Stimulated activated CD4-positive, alpha-beta T cell treated with anti-CD3 and anti-CD28 coated beads, Interleukin-12 subunit alpha, Interleukin-12 subunit beta, amount 100 ng/mL, for 4 hours (primary cell): Measurements from ENCODE around the gene TJAP1.
A peak's percentile ranks its signal among the peaks of the same experiment; 100 is the strongest.
"Not testable (repeated sequence)": the region's sequence is repeated elsewhere in the genome, so short reads cannot be mapped to it uniquely, and the experiment has no call there.

Experiments used
- DNase-seq: peaks from one replicate; pipeline ENCODE4 v3.0.0-alpha.2; 2020

TJAP1 gene

GRCh38 chr6:43453831-43454230 is 23.5 kb upstream of the TJAP1 start:
- no peak for DNase-seq

- peak; percentile 69 for DNase-seq
Measured at GRCh38 chr6:43454290-43454695, 23.1 kb upstream of the TJAP1 start.

- peak; percentile 41 for DNase-seq
Measured at GRCh38 chr6:43454696-43455530, 22.5 kb upstream of the TJAP1 start.

GRCh38 chr6:43455531-43456428 is 21.6 kb upstream of the TJAP1 start, which contains the start of gene DLK2:
DLK2 (minus strand) TSS chr6:43455548; CDS start chr6:43454825, 723 bp downstream.
- peak; percentile 64 for DNase-seq

DNA sequence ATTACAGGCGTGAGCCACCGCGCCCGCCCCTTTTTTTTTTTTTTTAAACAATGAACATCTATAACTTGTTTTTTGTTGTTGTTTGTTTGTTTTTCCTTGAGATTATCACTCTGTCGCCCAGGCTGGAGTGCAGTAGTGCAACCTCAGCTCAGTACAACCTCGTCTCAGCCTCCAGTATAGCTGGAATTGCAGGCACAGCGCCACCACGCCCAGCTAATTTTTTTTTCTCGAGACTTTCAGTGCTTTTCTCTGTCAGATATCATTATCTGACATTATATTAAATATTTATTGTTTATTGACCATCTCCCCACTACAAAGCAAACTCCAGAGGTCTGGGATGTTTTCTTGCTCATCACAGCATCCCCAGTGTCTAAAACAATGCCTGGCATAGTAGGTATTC is 19.7 kb upstream of the TJAP1 start:
- no peak for DNase-seq

GRCh38 chr6:43458154-43458553 is 19.2 kb upstream of the TJAP1 start:
- not testable (repeated sequence) for DNase-seq

- no peak for DNase-seq
Measured at GRCh38 chr6:43459535-43459934, 17.8 kb upstream of the TJAP1 start.

GRCh38 chr6:43460032-43460431 is 17.3 kb upstream of the TJAP1 start:
- DNase-seq = no peak

DNA sequence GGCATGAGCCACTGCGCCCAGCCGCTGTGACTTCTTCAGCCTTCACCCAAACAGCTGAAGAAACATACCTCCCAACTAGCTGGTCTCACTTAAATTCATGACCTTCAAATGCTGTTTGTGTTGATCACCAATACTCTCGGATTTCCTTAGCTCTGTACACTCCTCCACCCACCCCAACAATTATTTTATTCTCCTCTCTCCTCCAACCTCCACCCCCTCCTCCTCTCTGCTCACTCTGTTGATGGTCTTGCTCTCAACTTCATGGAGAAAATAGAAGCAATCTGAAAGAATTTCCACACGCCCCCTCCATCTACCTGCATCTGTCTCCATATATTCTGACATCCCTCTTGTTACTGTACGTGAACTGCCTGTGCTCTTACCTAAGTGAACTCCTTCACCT is 15.4 kb upstream of the TJAP1 start:
- DNase-seq = no peak

GRCh38 chr6:43464337-43464736 is 13.0 kb upstream of the TJAP1 start:
- no peak for DNase-seq

DNA sequence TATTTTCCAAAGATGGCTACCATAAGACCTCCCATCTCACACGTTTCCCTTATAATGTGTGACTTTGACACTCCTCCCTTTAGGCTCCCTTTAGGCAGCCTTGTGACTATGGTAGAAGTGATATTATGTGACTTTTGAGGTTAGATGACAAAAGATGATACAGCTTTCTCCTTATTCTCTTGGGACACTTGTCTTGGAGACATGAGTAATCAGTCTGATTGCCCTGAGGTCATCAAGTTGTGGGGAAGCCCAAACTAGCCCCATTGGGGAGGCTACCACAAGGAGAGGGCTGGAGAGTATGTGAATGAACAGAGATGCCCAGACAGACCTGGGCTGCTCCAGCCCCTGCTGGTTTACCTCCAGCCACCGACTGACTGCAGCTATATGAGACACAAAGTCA is 11.4 kb upstream of the TJAP1 start:
- no peak for DNase-seq

DNA sequence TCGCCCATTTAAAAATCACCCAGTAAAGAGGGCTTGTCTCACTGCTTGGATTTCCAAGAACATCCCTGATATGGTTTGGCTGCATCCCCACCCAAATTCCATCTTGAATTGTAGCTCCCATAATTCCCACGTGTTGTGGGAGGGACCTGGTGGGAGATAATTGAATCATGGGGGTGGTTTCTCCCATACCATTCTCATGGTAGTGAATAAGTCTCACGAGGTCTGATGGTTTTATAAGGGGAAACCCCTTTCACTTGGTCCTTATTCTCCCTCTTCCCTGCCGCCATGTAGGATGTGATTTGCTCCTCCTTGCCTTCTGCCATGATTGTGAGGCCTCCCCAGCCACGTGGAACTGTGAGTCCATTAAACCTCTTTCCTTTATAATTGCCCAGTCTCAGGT is 10.1 kb upstream of the TJAP1 start:
- DNase-seq = not testable (repeated sequence)

DNA sequence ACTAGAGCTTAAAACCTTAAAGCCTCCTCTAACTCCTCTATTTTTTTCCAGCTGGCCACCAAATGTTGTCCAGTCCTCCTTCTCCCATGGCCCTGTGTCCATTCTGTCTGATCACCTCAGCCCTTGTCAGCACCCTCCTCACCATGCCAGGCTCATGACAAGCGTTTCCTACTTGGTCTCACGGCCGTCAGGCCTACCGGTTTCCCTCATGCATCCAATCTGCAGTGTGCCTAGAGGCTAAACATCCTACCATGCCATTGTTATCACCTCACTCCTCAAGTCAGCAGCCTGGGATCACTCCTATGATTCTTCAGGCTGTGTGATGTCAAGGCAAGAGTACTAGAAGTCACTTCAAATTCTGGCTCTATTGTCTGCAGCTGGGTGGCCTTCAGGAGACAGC is 9.6 kb upstream of the TJAP1 start:
- no peak for DNase-seq

DNA sequence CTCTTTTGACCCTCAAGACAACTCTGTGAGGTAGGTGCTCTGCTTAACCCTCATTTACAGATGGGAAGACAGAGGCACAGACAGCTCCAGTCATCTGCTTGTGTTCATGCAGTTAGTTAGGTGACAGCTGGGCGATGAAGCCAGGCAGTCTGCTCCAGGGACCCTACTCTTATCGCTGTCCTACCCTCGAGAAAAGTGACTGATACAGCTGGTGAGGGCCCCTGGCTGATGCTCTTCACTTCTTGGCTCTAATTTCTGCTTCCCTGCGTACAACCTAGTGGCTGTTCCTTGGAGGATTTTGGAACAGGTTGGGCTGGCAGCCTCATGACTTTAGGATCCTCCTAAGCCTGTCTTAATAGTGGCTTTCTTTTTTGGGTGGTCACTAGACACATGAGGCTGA is 9.1 kb upstream of the TJAP1 start:
- DNase-seq = no peak

DNA sequence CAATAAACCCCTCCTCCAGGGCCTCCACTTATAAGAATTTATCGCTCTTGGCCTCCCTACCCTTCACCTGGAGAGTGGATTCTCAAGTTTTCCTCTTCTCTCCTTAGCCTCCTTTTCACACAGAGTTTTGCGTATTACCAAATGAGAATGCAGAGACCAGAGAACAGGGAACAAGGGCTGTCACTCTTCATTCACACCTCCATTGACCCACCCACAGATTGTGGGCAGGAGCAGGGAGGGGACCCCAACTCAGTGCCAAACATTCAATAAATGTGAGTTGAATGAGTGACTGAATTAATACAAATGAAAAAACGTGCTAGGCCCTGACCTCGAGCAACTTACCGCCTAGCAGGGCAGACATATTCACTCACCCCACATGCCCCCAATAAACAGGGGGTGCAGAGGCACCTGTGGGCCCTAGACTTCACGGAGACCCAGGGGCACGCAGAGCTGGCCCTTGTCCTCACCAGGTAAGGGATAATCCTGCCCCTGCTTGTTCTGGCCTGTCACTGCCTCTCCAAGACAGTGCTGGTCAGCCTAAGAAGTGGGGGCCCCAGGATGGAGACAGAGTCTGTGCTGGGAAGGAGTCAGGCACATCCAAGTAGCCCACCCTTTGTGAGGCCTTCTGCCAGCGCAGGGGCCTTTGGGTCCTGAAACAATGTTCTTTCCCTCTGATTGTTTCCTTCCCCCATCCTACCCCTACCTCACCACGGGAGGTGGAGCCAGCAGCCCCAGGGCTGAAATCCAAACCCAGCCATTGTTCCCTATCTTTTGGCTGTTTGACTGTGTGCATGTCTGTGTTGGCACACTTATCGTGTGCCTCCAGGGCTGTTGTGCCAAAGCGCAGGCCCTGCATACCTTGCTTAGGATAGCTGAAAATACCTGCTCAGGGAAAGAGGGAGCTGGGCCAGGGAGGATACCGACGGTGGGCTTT is 8.4 kb upstream of the TJAP1 start:
- no peak for DNase-seq

DNA sequence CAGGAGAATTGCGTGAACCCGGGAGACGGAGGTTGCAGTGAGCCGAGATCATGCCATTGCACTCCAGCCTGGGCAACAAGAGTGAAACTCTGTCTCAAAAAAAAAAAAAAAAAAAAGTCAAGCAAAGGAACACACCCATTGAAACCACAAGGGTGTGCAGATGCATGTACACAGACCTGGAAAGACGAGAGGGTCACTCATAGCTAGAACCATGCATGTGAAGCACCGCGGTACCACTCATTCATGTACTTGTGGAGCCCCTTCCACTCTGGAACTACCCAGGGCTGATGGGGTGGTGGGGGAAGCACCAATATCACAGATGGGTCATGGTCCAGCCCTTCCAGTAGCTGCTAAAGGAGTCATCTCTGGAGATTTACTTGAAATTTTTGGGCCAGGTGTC is 7.4 kb upstream of the TJAP1 start:
- no peak for DNase-seq

GRCh38 chr6:43471399-43471798 is 6.0 kb upstream of the TJAP1 start:
- no peak for DNase-seq

DNA sequence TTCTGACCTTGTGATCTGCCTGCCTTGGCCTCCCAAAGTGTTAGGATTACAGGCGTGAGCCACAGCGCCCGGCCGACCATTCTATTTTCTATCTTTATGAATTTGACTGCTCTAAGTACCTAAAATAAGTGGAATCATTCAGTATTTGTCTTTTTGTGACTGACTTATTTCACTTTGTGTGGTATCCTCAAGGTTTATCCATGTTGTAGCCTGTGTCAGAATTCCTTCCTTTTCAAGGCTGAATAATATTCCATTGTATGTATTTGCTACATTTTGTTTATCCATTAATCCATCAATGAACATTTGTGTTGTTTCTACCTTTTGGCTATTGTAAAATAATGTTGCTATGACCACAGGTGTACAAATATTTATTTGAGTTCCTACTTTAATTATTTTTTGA is 4.9 kb upstream of the TJAP1 start:
- no peak for DNase-seq

- no peak for DNase-seq
Measured at GRCh38 chr6:43475516-43475915, 1.9 kb upstream of the TJAP1 start.

- DNase-seq = no peak
Measured at GRCh38 chr6:43476746-43477145, 624 bp upstream of the TJAP1 start.

DNA sequence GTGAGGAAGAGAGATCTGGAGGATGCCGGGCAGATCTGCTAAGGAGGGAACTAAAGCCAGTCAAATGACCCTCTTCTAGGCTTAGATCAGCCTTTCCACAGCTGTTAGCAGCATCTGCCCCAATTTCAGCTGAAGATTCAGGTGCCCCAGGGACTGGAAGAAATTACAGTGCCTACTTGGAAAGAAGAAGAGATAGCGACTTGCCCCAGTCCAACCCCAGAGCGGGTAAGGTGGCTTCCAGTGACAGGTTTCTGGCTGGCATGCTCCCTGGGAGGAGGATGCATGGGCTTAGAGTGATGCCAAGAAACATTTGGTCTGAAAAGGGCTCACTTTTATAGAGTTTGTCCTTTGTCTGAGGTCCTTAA is 620 bp downstream of the TJAP1 start:
- DNase-seq = no peak

DNA sequence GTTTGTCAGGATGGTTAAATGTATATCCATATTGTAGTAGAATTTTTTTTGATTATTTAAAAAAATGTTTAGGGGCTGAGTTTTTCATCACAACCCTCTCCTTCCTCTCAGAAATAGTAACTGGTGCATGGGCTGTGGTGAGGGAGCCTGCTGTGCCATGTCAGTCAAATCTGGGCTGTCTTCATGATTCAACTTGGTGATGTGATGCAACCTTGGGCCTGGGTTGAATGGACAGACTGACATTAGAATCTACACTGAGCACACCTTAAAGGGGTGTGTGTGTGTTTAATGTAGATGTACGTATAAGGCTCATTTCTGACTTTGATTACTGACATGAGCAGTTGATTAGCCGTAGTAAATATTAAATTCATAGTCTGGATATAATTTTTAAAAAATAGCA is 3.7 kb downstream of the TJAP1 start:
- no peak for DNase-seq
